SK-N-SH (cell line): ENCODE results near the gene ARHGAP4. TPM values are rescaled to one million over a fixed set of nuclear protein-coding genes. Genes with fewer than 3 reads are reported as not detected.

Experiments
- CTCF ChIA-PET: fragments of 300-600, 350-600 bp; formaldehyde crosslinking; extraction: SDS; loops from one replicate; lab custom pipeline; 2021; lab: Yijun Ruan, JAX
- POLR2A ChIA-PET: fragments of 350-600 bp; sonication (Branson Sonifier 250); formaldehyde crosslinking; extraction: SDS; loops from one replicate; lab custom pipeline; 2020; ENCODE audit warnings: antibody characterized with exemption, inconsistent platforms; lab: Yijun Ruan, JAX
- DNase-seq: peaks from one replicate; pipeline ENCODE4 v3.0.0; 2012
- H2AFZ ChIP-seq: fragments of 200-600 bp; sonication (generic); 2 replicates; pipeline ENCODE4 v1.8.1; 2016; ENCODE audit warnings: antibody characterized with exemption, mild to moderate bottlenecking, low read depth
- H3F3A ChIP-seq: fragments of 200-600 bp; sonication (generic); replicated peaks from 2 replicates; pipeline ENCODE3; 2016; ENCODE audit warnings: antibody characterized with exemption, mild to moderate bottlenecking; ENCODE audit not compliant: insufficient read depth
- H3K27ac ChIP-seq, 2 experiments: fragments of 200-500 bp in 1 of 2; fragments of 200-600 bp in 1 of 2; sonication (Bioruptor generic) in 1 of 2; sonication (generic), shearing (Covaris generic) in 1 of 2; 2 replicates each; pipeline versions ENCODE4 v1.5.1 to v1.6.1; 2014 to 2016; ENCODE audit warnings: low read depth in 2 of 2, inconsistent platforms in 1 of 2, low read length in 1 of 2, mild to moderate bottlenecking in 1 of 2, mixed read lengths in 1 of 2
- H3K27me3 ChIP-seq: fragments of 200-600 bp; sonication (generic), shearing (Covaris generic); 2 replicates; pipeline ENCODE4 v1.6.1; 2016; ENCODE audit warnings: mixed run types; ENCODE audit not compliant: insufficient read depth
- H3K36me3 ChIP-seq, 2 experiments: fragments of 200-500 bp in 1 of 2; fragments of 200-600 bp in 1 of 2; sonication (Bioruptor generic) in 1 of 2; sonication (generic) in 1 of 2; replicated peaks in 1 of 2; 2 replicates each; pipeline versions ENCODE3 to v1.5.1; 2014 to 2016; ENCODE audit warnings: low read length in 1 of 2, mild to moderate bottlenecking in 1 of 2; ENCODE audit not compliant: insufficient read depth in 2 of 2, control insufficient read depth in 1 of 2
- H3K4me1 ChIP-seq, 2 experiments: fragments of 200-500 bp in 1 of 2; fragments of 200-600 bp in 1 of 2; sonication (Bioruptor generic) in 1 of 2; sonication (generic), shearing (Covaris generic) in 1 of 2; 2 replicates each; pipeline versions ENCODE4 v1.5.1 to v1.6.1; 2014 to 2016; ENCODE audit warnings: low read depth in 1 of 2, low read length in 1 of 2, mixed run types in 1 of 2; ENCODE audit not compliant: insufficient read depth in 2 of 2, control insufficient read depth in 1 of 2
- H3K4me2 ChIP-seq: fragments of 200-600 bp; sonication (generic), shearing (Covaris generic); 2 replicates; pipeline ENCODE4 v1.6.1; 2017; ENCODE audit warnings: mixed run types
- H3K4me3 ChIP-seq, 2 experiments: fragments of 200-500 bp in 1 of 2; fragments of 200-600 bp in 1 of 2; sonication (Bioruptor generic) in 1 of 2; sonication (generic), shearing (Covaris generic) in 1 of 2; 2 replicates each; pipeline versions ENCODE4 v1.5.1 to v1.8.1; 2014 to 2016; ENCODE audit warnings: low read depth in 2 of 2, inconsistent platforms in 1 of 2, low read length in 1 of 2, mild to moderate bottlenecking in 1 of 2, mixed read lengths in 1 of 2, moderate library complexity in 1 of 2
- H3K79me2 ChIP-seq: fragments of 200-600 bp; sonication (generic); 2 replicates; pipeline ENCODE4 v1.8.1; 2017; ENCODE audit warnings: mild to moderate bottlenecking; ENCODE audit not compliant: insufficient read depth
- H3K9ac ChIP-seq: fragments of 200-600 bp; sonication (generic); 2 replicates; pipeline ENCODE4 v1.6.1; 2017; ENCODE audit warnings: mixed run types
- H3K9me2 ChIP-seq: fragments of 200-600 bp; sonication (generic); 2 replicates; pipeline ENCODE4 v1.6.1; 2017; ENCODE audit warnings: mixed run types
- H3K9me3 ChIP-seq: fragments of 200-600 bp; sonication (generic); 2 replicates; pipeline ENCODE4 v1.6.1; 2017; ENCODE audit warnings: mixed run types, mild to moderate bottlenecking, moderate library complexity
- H4K20me1 ChIP-seq: fragments of 200-600 bp; sonication (generic); 2 replicates; pipeline ENCODE4 v1.6.1; 2017; ENCODE audit warnings: mild to moderate bottlenecking, mixed run types; ENCODE audit not compliant: insufficient read depth
- CHD2 ChIP-seq: fragments of 150-350 bp; IDR thresholded peaks from 2 replicates; pipeline ENCODE4 v1.6.1; 2018; ENCODE audit warnings: low read length; ENCODE audit not compliant: partially characterized antibody
- EZH2phosphoT487 ChIP-seq: fragments of 200-600 bp; sonication (generic); IDR thresholded peaks from 2 replicates; pipeline ENCODE4 v1.6.1; 2017; ENCODE audit warnings: low read depth, mixed run types, mild to moderate bottlenecking, antibody characterized with exemption, moderate library complexity, borderline replicate concordance
- FOXJ3 ChIP-seq: sonication (generic); formaldehyde crosslinking; IDR thresholded peaks from 2 replicates; pipeline ENCODE4 v1.5.1; 2020; ENCODE audit warnings: mild to moderate bottlenecking, missing genetic modification reagents
- FOXM1 ChIP-seq: IDR thresholded peaks from 2 replicates; pipeline ENCODE4 v1.4.0; 2012; ENCODE audit warnings: low read depth, mild to moderate bottlenecking
- GATA2 ChIP-seq: sonication (generic); formaldehyde crosslinking; IDR thresholded peaks from 2 replicates; pipeline ENCODE4 v1.5.0; 2020; ENCODE audit warnings: mild to moderate bottlenecking, missing genetic modification reagents
- MAX ChIP-seq: IDR thresholded peaks from 2 replicates; pipeline ENCODE4 v1.4.0; 2012; ENCODE audit warnings: low read depth
- MEF2A ChIP-seq: IDR thresholded peaks from 2 replicates; pipeline ENCODE4 v1.4.0; 2012; ENCODE audit warnings: low read depth, borderline replicate concordance
- MXI1 ChIP-seq: IDR thresholded peaks from 2 replicates; pipeline ENCODE4 v1.6.1; 2012; ENCODE audit warnings: mild to moderate bottlenecking, low read depth, low read length, improper control_type of control experiment
- NRF1 ChIP-seq: IDR thresholded peaks from 2 replicates; pipeline ENCODE4 v1.6.1; 2012; ENCODE audit warnings: low read depth, mild to moderate bottlenecking, low read length
- PBX3 ChIP-seq: IDR thresholded peaks from 2 replicates; pipeline ENCODE4; 2012
- RCOR1 ChIP-seq: fragments of 150-350 bp; IDR thresholded peaks from 2 replicates; pipeline ENCODE4 v1.6.1; 2017; ENCODE audit warnings: antibody characterized with exemption, low read length
- RFX5 ChIP-seq: IDR thresholded peaks from 2 replicates; pipeline ENCODE4 v1.6.1; 2012; ENCODE audit warnings: mild to moderate bottlenecking, improper control_type of control experiment, low read length
- SIN3A ChIP-seq: IDR thresholded peaks from 2 replicates; pipeline ENCODE4 v1.6.1; 2012; ENCODE audit warnings: low read depth, mild to moderate bottlenecking, low read length, moderate library complexity, borderline replicate concordance
- TAF1 ChIP-seq: IDR thresholded peaks from 2 replicates; pipeline ENCODE4 v1.6.1; 2012; ENCODE audit warnings: low read depth, mild to moderate bottlenecking, low read length, moderate library complexity, borderline replicate concordance
- TCF12 ChIP-seq: IDR thresholded peaks from 2 replicates; pipeline ENCODE4 v1.4.0; 2012
- TEAD4 ChIP-seq: IDR thresholded peaks from 2 replicates; pipeline ENCODE4 v1.4.0; 2012; ENCODE audit warnings: mild to moderate bottlenecking, borderline replicate concordance; ENCODE audit not compliant: insufficient read depth
- WGBS: methylation state at CpG from one replicate; pipeline ENCODE4 v1.1.6; 2017; ENCODE audit warnings: low lambda C conversion rate; 5-methylcytosine and 5-hydroxymethylcytosine counted together
- polyA plus RNA-seq, 3 experiments: library from polyadenylated mRNA; depleted of rRNA; stranded (reverse); fragments of >200 nt; gene quantifications; 2 replicates each; pipeline ENCODE4 v1.2.3, GENCODE V29; 2012
- TF ChIP-seq, protein P1 (sequence below): fragments of 200-600 bp; sonication (generic); IDR thresholded peaks from 2 replicates; pipeline ENCODE4 v1.6.1; 2017; ENCODE audit warnings: antibody characterized with exemption, mild to moderate bottlenecking, moderate library complexity

The ARHGAP4 gene
- polyA plus RNA-seq, 1 of the 3 experiments (the other 2 are of a cell fraction) = 1.6 TPM

DNA sequence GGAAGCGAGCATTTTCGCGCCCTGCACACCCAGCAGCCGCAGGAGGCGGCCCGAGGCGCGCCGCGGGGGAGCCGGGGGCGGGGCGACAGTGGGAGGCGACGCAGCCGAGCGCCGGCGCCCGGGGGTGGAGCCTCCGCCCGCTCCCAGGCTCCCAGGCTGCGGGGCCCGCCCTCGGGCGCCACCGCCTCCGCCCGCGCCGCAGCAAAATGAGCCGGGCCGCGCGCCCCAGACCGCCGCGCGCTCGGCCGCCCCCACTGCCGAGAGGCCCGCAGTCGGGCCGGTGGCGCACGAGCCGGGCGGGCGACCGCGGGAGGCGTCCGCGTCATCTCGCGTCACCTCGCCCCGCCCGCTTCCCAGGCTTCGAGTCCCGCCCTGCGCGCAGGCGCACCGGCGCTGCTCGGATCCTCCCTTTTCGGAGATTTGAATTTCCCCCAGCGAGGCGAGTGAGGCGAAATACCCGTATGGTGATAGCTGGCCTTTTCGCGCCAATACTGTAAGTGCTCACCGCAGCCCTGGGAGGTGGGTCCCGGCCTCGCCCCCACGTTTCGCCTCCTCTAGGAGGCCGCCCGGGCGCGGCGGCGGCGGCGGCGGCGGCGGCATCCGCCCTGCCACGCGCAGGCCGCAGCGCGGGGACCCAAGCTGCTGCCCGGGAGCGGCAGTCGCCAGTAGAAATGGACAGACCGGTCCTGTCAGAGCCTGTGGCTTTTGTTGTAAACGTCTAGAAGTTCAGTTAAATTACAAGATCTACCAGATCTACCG is 46.5 kb upstream of the ARHGAP4 start, which contains the start of gene TMEM187:
Gene TMEM187, plus strand, starts transcription at position 387 of the 759 bp plus-strand sequence. CDS start 9,309 bp downstream, outside the sequence.
- peak within 1 kb of the TSS; percentile 99 for H3K27ac ChIP-seq
- no peaks in the 10 kb centered on the region for H3K9me2 ChIP-seq
- peaks cover 0 to 4% of the 10 kb centered on the region in 2 experiments for H3K36me3 ChIP-seq
- POLR2A ChIA-PET = interaction anchor here (0.6 to 1.5 kb wide), 2 partner anchors 48 to 362 kb away, joined by 3 to 4 read pairs; partner anchors contain the start of gene IRAK1
- no peaks in the 10 kb centered on the region for H3K9me3 ChIP-seq
- H3K4me3 ChIP-seq = peak within 1 kb of the TSS; percentile 90 to 98
- WGBS = 0% methylated on average over 1 of the region's 103 CpGs
- CTCF ChIA-PET = no interaction called here
- H3K27me3 ChIP-seq = no peaks in the 10 kb centered on the region
- peak within 1 kb of the TSS; percentile 98 for H3K9ac ChIP-seq
- peaks cover 51% of the 10 kb centered on the region for H3K79me2 ChIP-seq
- TF ChIP-seq MXI1 (peak; percentile 41), TCF12 (no peak), CHD2 (no peak), EZH2phosphoT487 (no peak), FOXM1 (no peak), GATA2 (CRISPR knock-in tag) (no peak), FOXJ3 (no peak), MAX (0 out of 2 replicates have a peak, but pooled peaks have one; percentile 39), TAF1 (no peak; the same call in 1 of the 2 replicates), PBX3 (no peak), RFX5 (no peak), NRF1 (peak; percentile 86)
- H3K4me2 ChIP-seq = peak within 1 kb of the TSS; percentile 86
- peak within 1 kb of the TSS; percentile 89 for H2AFZ ChIP-seq
- H3F3A ChIP-seq = peaks cover 7% of the 10 kb centered on the region
- DNase-seq = peak; percentile 95
- peaks cover 11 to 39% of the 10 kb centered on the region in 2 experiments; a peak in 2 of 4 replicates for H3K4me1 ChIP-seq
- peaks cover 24% of the 10 kb centered on the region for H4K20me1 ChIP-seq

- no peaks in the 10 kb centered on the region for H3K9me3 ChIP-seq
- peak within 1 kb of the TSS; percentile 86 for H3K4me2 ChIP-seq
- DNase-seq = peak; percentile 90
- H3K9me2 ChIP-seq = no peaks in the 10 kb centered on the region
- peak within 1 kb of the TSS; percentile 99 for H3K27ac ChIP-seq
- H3F3A ChIP-seq = peaks cover 7% of the 10 kb centered on the region
- peak within 1 kb of the TSS; percentile 89; the same call in 1 of the 2 replicates for H2AFZ ChIP-seq
- WGBS = 1% methylated on average over 50 of the region's 96 CpGs
- H3K79me2 ChIP-seq = peaks cover 59% of the 10 kb centered on the region
- H3K27me3 ChIP-seq = no peaks in the 10 kb centered on the region
- peak within 1 kb of the TSS; percentile 98 for H3K9ac ChIP-seq
- CTCF ChIA-PET = interaction anchor here (1.1 to 11.6 kb wide), 2 partner anchors 23 to 208 kb away, joined by 3 to 179 read pairs; partner anchors contain the start of gene RENBP
- peak within 1 kb of the TSS; percentile 90 to 98 for H3K4me3 ChIP-seq
- H3K4me1 ChIP-seq = peaks cover 16 to 48% of the 10 kb centered on the region in 2 experiments; a peak in 2 of 4 replicates
- POLR2A ChIA-PET = interaction anchor here (0.6 to 1.5 kb wide), 7 partner anchors 37 to 361 kb away, joined by 3 to 4 read pairs (median 3); partner anchors contain the start of genes IDH3G, IRAK1, NAA10 and SSR4
- H3K36me3 ChIP-seq = peaks cover 0 to 4% of the 10 kb centered on the region in 2 experiments
- peaks cover 32% of the 10 kb centered on the region for H4K20me1 ChIP-seq
- TF ChIP-seq PBX3 (peak; percentile 31; the same call in 1 of the 2 replicates), RCOR1 (no peak), RFX5 (no peak), MEF2A (no peak; the same call in 1 of the 2 replicates), TEAD4 (peak; percentile 30; the same call in 1 of the 2 replicates), SIN3A (0 out of 2 replicates have a peak, but pooled peaks have one; percentile 71)
- TF ChIP-seq, protein P1, sequence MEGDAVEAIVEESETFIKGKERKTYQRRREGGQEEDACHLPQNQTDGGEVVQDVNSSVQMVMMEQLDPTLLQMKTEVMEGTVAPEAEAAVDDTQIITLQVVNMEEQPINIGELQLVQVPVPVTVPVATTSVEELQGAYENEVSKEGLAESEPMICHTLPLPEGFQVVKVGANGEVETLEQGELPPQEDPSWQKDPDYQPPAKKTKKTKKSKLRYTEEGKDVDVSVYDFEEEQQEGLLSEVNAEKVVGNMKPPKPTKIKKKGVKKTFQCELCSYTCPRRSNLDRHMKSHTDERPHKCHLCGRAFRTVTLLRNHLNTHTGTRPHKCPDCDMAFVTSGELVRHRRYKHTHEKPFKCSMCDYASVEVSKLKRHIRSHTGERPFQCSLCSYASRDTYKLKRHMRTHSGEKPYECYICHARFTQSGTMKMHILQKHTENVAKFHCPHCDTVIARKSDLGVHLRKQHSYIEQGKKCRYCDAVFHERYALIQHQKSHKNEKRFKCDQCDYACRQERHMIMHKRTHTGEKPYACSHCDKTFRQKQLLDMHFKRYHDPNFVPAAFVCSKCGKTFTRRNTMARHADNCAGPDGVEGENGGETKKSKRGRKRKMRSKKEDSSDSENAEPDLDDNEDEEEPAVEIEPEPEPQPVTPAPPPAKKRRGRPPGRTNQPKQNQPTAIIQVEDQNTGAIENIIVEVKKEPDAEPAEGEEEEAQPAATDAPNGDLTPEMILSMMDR = no peak
Measured at GRCh38 chrX:153971450-153972367, 45.6 kb upstream of the ARHGAP4 start, which contains the start of gene HCFC1. HCFC1 (minus strand) TSS chrX:153971818; CDS start chrX:153970840, 978 bp downstream.
